GM12872 (cell line): ENCODE data around the gene CCDC71.

Experiments used
- CTCF ChIP-seq: IDR thresholded peaks from 3 replicates; pipeline ENCODE4 v1.5.1; 2011; ENCODE audit warnings: low read depth, mild to moderate bottlenecking, low read length, moderate library complexity; ENCODE audit not compliant: insufficient read depth

Gene CCDC71

DNA sequence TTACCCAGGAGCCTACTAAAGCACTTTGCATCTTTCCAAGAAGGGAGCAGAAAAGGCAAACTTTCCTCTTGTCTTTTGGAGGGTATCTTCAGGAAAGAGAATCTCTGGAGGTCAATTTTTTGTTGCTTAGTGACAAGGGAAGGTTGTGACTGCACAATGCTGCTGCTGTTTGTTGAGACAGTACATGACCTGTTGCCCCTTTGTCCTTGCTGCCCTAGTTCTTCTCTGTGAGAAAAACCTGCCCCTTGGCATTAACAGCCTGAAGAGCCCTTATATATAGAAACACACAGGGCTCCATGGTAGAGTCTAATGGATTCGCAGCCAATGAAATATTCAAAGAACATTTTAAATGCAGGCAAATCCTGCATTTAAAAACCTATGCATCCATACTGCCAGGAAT is 25.6 kb upstream of the CCDC71 start:
- no peak for TF ChIP-seq CTCF

DNA sequence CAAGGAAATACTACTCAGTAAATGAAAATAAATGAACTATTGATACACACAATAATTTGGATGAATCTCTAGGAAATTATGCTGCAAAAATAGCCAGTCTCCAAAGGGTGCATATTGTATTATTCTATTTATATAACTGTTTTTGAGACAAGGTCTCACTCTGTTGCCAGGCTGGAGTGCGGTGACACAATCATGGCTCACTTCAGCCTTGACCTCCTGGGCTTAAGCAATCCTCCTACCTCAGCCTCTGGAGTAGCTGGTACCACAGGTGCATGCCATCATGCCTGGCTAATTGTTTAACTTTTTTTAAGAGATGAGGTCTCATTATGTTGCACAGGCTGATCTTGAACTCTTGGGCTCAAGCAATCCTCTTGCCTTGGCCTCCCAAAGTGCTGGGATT is 17.7 kb upstream of the CCDC71 start:
- TF ChIP-seq CTCF = no peak

DNA sequence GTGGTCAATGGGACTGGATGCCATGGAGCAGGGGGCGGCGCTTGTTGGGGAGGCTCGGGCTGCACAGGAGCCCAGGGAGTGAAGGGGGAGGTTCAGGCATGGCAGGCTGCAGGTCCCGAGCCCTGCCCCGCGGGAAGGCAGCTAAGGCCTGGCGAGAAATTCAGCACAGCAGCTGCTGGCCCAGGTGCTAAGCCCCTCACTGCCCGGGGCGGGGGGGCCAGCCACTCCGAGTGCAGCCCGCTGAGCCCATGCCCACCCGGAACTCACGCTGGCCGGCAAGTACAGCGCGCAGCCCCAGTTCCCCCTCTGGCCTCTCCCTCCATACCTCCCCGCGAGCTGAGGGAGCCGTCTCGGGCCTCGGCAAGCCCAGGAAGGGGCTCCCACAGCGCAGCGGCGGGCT is 16.6 kb upstream of the CCDC71 start:
- TF ChIP-seq CTCF = no peak

GRCh38 chr3:49181351-49181750 is 15.2 kb upstream of the CCDC71 start:
- TF ChIP-seq CTCF = no peak

DNA sequence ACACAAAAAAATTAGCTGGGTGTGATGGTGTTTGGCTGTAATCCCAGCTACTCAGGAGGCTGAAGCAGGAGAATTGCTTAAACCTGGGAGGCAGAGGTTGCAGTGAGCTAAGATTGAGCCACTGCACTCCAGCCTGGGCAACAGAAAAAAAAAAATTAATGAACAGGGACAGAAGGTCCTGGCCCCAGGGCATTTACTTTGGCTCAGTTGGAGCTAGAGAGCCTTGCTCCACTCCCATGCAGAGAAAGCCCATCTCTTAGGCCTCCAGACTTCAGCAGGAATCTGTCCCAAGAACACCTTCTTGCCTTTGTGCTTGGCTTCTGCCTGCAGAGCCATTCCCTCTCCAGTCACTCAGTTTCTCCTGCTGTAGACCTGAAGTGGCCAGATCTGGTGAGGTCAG is 14.0 kb upstream of the CCDC71 start:
- TF ChIP-seq CTCF = no peak

- TF ChIP-seq CTCF = no peak
Observed at GRCh38 chr3:49177073-49177472, 10.9 kb upstream of the CCDC71 start.

- TF ChIP-seq CTCF = no peak
Observed at GRCh38 chr3:49175530-49175929, 9.4 kb upstream of the CCDC71 start.
